GM19023 (cell line): ENCODE measurements around the gene PACRG.

Experiments
- ATAC-seq: cut with Tn5 transposase; IDR thresholded peaks from one replicate; pipeline ENCODE4 v1.9.1; 2021; ENCODE audit warnings: mild to moderate bottlenecking, moderate library complexity; ENCODE audit not compliant: unreplicated experiment

PACRG gene

DNA sequence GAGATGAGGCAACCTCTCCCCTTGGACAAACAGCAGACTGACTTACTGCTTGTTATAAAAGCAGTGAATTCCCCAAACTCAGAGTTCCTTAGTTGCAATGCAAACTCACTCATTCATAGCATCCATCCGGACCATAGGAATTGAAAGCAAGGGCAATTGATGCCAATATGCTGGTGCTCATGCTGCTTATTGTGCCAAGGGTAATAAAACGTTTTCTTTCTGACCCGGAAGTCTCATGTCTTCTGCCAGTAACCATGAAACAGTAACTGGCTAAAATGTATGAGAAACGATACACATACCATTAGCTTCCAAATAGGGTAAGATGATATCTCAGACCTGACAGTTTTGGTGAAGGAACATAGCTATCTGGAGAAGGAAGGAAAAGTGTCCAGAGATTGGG lies 18.3 kb upstream of the PACRG start:
- no peak for ATAC-seq

DNA sequence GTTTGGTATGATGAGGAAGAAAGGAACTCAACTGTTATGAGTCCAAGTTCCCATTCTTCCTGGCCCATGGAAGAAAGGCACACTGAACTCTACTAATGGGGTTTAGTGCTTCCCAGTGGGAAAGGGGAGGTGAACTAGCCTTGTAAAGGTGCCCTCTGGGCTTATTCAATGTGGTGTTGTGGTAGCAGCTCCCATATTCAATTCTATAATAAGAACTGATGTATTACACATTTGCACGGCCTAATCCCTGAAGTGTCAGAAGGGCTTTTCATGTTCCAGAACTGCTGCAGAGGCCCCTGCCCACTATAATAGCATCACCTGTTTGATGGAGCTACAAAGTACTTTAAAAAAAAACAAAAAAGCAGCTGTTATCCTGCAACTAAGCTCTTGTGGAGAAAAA lies 17.4 kb upstream of the PACRG start:
- no peak for ATAC-seq

DNA sequence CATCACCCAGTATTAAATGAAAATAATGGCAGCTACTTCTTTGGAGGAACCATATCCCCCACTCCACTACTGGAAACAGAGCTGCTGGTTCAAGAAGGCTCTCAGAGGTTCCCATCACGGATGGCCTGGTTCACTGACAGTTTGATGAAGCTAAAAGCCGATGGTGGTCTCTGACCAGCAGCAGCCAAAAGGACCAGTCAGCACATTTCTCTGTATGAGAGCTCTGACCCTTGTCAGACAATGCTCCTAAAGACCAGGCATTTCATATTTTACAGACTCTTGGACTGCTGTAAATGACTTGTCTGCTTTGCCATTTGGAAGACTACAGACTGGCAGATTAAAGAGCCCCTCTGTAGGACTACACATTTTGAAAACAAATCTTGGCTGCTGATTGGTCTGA lies 16.8 kb upstream of the PACRG start:
- no peak for ATAC-seq

DNA sequence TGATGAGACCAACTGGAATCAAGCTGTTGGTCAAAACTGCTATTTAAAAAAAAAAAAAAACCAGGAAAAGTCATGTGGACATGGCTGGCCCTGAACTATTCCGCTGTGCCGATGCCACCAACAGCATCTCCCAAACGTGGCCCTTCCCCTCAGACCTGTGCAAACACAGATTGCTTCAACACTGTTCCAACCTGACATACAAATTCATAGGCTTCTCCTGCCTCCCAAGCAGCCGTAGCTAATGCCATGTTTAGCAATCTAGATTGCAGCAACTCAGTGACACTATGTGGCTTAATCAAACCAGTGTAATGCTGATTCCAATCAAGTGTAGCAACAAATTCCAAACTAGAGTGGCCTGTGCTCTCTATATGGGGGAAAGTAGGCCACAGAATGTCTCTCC lies 16.4 kb upstream of the PACRG start:
- ATAC-seq, result no peak

DNA sequence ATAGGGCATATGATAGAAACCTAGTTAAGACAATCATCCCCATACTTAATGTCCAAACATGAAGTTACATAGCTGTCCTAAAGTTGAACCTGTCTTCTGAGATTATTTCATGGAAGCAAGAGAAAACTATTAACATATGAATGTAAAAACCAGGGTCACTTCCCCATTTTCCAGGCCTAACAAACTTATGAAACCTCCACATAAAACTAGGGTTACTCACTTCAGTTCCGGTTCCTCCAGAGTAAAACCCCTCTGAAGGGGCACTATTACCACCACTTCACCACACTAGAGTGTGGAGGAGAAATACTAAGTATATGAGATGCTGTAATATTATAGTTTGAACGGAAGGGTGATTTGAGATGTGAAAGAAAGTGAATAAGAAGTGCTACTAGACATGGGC lies 15.1 kb upstream of the PACRG start:
- no peak for ATAC-seq

DNA sequence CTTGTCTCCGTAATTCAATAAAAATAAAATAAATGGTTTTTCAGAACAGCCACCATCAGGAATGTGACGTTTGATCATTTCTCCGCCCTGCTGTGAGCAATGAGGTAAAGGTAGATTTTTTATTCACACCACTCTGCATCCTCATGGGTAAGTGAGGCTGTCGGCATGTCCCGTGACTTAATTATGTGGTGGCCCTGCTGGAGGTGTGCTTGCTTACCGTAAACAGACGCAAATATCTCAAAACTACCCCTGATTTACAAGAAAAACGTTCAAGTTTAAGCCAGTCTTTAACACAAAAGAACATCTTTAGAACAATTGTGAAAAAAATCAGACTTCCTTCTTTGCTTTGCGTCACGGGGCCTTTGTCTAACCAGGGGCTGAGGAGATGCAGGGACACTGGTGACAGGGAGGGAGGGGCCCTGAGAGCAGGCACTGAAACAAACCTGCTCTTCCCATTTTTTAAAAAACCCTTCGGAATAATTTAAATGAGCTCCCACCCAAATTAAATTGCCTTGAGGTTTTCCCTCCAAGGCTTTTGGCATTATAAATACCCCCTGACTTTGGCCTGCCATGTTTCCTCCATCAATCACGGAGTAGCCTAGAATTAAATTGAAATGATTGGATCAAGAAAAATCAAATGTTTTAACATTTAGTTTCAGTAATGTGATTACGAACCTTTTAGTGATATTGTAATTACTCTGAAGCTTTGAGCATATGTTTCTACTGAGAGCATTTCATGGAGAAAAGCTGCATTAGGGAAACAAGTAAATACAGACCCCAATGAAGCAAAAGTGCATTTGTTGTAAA lies 13.6 kb upstream of the PACRG start:
- no peak for ATAC-seq

DNA sequence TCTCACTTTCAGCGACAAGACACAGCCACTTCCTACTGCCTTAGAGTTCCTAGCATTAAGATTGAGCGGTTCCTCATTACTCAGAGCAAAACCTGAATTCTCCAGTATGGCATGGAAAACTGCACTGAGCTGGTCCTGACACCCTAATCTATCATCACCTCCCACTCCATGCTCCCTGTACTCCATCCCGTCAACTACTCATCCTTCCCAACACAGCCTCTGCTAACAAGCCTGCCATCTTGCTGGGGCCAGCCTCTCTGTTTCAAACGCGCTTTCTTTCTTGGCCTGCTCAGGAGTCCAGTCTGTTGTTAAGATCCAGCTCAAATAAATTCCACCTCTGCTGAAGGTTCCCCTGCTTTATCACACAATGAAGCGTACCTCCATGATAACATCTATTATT lies 12.2 kb upstream of the PACRG start:
- ATAC-seq, result no peak

DNA sequence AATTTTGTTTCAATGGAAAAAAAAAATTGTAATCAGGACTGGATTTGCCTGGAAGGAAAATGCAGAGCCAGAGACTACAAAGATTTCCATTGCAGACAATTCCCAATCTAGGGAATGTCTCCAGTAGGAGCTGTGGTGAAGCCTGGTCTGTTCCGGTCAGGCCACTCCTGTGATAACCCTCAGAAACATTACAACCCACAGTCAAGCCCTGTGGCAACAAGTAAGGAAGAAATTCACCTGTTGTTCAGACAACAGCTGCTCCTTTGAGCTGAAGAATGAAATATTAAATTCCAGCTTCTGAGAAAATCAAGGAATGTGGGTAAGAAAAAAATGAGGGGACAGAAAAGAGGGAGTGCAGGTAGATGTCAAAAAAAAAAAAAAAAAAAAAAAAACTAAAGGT lies 8.2 kb upstream of the PACRG start:
- no peak for ATAC-seq

DNA sequence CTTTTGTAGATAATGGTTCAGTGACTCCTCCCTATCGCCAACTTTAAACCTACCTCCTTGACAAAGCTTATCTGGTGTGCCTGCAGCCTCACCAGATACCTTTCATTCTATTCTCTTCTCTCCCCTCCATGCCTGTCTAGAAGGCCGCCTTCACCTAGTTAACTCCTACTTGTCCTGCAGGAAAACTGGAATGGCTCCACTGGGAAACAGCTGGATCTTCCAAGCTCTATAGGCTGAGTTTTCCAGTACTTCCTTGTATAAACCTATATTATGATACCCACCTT lies 6.4 kb upstream of the PACRG start:
- ATAC-seq, result no peak

DNA sequence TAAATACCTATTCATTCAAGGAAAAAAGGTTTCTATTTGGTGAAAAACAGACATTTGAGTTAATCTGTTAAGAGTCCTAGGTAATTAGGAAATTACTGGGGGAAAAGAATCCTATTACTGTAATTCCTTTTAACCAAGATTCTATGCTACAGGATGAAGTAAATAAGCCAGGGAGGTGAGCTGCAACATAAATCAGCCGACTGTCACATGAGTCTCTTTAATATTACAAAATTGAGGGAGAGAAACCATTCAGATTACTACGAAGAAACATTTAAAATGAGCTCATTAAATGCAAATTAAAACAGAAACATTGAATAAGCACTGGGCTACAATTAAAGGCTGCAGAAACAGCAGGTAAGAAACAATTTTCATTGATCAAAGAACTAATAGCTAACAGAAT lies 5.5 kb upstream of the PACRG start:
- no peak for ATAC-seq

DNA sequence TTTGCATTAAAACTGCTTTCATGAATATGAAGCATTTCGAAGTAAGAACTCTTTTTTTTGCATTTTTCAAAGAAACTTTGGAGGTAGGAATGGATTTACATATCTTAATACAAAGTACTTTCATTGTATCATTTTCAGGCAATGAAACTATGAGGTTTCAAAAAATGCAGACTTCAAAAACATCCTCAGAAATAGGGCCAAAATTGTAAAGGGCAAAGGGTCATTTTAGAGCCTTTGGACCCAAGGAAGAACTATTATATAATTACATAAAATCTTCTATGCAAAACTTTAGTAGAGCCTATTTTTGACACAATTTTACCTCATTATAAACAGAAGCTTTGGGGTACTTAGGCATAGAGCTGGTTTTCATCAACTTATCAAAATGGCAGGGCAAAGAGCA lies 5.1 kb upstream of the PACRG start:
- ATAC-seq, result no peak

DNA sequence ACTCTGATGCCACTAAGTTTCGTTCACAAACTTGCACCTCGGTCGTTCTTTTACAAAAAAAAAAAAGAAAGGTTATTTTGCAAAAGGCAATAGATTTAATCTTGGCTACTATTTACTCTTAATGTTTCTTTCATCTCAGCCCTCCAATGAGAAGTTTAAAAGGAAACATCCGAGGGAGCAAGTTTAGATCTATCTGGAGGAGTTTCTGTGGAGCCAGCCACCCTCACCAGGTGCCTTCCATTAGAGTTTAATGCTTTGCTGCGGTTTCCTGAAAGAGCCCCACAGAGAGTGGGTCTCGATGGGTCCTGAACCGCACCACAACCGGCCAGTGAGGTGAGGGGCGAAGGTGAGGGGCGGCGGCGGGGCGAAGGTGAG lies 840 bp upstream of the PACRG start:
- peak; percentile 14 for ATAC-seq

DNA sequence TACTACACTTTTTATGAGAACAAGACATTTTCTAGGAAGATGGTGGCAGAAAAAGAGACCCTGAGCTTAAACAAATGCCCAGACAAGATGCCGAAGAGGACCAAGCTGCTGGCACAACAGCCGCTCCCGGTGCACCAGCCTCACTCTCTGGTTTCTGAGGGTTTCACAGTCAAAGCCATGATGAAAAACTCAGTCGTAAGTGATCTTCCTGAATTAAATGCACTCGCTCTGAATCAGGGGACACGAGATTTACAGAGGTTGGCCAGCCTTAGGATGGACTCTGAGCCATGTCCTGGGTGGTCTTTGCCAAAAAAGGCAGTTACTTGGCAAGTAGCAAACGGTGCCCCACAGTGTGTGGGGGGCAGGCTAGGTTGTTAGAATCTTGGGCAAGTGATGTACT lies 423 bp downstream of the PACRG start:
- no peak for ATAC-seq

DNA sequence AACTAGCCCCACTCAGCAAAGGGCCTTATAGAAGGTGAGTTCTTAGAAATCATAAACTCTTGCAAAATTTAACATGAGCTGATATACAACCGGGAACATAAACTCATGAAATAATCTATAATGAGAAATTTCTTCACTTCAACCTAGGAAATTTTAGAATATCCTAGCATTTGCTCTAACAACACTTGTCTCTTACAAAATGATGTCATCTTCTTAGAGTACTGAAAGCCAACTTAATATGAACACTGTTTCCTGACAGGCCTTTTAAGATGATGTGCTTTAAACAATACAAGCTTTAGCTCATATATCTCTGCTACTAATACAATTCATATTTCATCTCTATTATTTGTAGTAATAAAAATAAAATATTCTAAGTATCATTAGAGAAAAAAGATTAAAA lies 932 bp downstream of the PACRG start:
- ATAC-seq, result no peak

DNA sequence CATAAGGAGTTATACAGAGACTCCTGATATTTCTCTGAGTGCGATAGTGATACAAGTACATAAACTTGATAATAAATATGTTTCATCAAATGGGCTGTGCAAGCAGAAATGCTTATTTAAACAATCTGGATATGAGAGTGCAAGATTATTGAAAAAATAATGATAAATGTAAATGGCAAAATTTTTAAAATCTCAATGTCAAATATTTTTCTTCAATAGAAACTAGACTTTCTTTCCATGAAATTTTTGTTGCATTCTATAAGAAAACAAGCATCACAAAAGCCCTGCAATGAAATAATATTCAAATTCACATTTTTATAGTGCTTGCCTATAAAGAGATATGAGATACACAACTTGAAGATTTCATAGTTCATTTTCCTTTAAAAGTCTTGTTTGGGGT lies 2.7 kb downstream of the PACRG start:
- no peak for ATAC-seq

DNA sequence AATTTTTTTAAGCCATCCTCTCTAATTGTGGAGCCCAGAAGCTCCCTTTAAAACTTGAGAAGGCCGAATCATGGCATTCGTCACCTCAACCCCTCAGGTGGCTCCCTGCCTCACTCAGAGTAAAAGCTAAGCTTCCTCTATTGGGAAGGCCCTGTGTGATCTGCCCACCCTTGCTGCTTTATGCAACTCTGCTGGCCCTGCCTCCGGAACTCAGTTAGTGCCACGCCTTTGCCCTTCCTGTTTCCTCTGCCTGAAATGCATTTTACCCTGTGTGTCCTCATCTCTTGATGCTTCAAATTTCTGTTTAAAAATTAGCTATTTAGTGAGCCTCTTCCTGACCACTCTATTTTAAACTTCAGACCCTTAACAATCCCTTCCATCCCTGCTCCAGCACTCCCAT lies 5.7 kb downstream of the PACRG start:
- no peak for ATAC-seq

DNA sequence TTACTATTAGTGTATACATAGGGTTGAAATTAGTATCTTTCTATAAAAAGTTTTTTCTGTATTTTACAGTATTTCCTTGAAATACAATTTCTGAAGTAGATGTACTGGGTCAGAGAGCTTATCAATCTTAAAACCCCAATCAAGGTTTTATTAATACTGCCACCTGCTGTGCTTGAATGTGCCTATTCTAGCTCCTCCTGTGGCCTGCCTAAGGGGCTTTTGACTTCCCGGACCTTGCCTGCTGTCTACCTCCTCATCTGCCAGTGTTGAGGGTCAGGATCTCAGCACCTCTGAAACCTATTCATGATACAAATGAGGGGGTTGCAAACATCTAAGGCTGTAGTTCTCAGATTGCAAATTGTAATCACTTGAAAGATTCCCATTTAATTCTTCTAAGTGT lies 9.2 kb downstream of the PACRG start:
- no peak for ATAC-seq

DNA sequence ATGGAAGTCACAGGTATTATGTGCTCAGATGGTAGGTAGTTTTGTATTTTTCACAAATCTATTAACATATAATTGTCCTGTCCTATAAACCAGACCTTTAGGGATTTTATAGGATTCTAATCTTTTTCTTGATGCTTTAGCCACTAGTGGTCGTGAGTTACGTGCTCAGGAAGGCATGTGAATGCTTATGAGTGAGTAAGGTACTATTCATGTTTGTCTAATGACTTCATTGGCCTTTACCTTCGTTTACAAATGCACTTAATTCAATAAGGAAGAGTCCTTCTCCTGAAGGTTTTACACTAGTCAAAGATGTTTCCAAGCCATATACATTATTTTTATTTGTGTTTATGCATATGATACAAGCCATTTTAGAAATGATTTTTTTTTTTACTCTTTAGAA lies 23.0 kb downstream of the PACRG start:
- no peak for ATAC-seq

DNA sequence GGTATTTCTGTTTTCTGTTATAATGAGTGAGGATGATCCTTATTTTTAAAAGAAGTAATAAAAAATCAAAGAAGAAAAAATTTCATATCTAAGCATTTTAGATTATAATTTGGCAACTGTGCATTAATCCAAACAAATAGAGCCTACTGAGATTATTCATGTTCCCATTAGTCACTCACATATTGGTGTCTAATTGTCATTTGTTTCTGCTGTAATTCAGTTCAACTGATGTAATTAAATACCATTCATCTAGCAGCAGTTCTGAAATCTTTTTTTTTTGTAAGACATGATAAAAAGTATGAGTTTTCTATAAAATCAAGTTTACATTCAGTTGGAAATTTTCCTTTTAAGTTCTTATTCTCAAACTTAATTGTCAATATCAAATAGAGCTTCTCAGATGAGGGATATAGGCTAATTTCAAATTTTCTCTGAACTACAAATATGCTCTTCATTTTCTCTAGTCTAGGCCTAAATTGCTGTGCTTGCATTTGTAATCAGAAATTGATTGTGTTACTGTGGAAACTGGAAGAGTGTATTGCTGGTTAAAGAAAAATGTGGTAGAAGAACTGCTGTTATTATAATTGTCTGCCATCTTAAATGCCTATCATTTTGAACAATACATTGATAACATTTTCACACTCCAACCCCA lies 23.6 kb downstream of the PACRG start:
- no peak for ATAC-seq

DNA sequence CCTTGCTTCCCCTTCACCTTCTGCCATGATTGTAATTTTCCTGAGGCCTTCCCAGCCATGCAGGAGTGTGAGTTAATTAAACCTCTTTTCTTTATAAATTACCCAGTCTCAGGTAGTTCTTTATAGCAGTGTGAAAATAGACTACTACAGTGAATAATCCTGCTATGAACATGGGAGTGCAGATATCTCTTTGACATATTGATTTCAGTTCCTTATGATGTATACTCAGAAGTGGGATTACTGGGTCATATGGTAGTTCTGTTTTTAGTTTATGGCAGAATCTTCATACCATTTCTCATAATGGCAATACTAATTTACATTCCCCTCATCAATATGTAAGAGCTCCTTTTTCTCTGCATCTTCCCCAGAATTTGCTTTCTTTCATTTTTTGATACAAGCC lies 26.0 kb downstream of the PACRG start:
- no peak for ATAC-seq

DNA sequence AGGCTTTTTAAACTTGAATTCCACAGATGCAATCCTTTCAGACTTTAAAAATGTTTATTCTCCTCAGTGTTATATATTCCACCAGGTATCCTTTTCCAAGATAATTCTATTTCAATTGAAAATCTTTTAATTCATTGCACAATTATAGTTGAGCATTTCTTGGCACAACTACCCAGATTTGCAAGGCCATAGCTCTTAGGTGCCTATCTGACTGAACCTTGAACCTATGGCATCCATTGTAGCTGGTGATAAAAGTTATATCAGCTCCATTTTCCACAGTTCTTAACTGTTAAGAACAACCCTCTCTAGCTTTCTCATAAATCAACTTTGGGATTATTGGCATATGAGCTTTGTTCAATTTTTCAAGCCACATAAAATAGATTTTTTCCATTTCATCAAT lies 42.4 kb downstream of the PACRG start:
- ATAC-seq, result no peak

DNA sequence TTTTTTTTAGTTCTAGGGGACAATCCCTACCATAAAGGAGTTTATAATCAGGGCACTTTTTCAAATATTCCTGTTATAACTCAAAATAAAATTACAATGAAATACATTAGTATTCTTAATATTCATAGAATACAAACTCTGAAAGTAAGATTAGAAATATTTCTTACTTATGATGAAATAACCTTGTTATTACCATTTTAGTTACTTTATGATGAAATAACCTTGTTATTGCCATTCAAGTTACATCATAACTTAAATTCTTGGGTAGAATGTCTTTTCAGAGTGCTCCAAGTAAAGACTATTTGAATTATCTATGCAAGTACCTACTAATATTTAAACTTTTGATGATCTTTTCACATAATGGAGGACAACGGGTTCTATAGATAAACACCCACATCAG lies 43.2 kb downstream of the PACRG start:
- no peak for ATAC-seq

DNA sequence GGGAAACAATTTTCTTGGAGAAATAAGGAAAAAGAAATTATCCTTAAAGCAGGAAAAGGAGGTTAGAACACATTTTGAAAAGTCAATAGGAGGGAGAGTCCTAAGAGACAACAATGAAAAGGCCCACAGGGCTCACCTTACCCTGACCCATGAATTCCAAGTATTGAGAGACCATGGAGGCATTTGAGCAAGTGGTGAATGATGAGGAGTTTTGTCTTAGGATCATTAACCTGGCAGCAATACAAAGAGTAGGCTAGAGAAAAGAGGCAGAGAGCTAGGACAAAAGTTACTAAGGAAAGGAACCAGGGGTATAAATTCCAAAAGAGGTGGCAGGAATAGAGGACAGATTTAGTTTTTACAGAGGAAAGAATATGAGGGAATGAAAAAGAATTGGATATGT lies 44.7 kb downstream of the PACRG start:
- no peak for ATAC-seq
